ENCODE measurements around the gene CDK9. TPM values are rescaled to one million over a fixed set of nuclear protein-coding genes. Genes with fewer than 3 reads are reported as not detected.

Gene CDK9
- polyA plus RNA-seq, 1 donor (not counting 4 experiments of a cell fraction or from before 2014, with no cell fraction given) = 47.8 TPM

- peaks cover 10% of the 10 kb centered on the region for H3K4me1 ChIP-seq (ENCODE audit: control insufficient read depth, extremely low read depth, insufficient read depth, low read length)
- no peak overlapping the region for H3K9ac ChIP-seq (ENCODE audit: control insufficient read depth, extremely low read depth, insufficient read depth, low read length)
- dilution Hi-C loops (cut with MboI; ENCODE audit: extremely low pct_ligation_motif_present, low sequenced_read_pairs) = no loop called here
- no peaks in the 10 kb centered on the region for H4K20me1 ChIP-seq (ENCODE audit: control insufficient read depth, extremely low read depth, insufficient read depth, low read length)
- no peaks in the 10 kb centered on the region for H3K9me3 ChIP-seq (ENCODE audit: control insufficient read depth, low read depth, low read length)
- TF ChIP-seq CTCF (optimal IDR thresholded peaks at IDR 0.05 in 1 of 3, IDR thresholded peaks at IDR 0.05 in 1 of 3, conservative IDR thresholded peaks at IDR 0.05 in 1 of 3; ENCODE audit: extremely low read depth in 1 of 3, insufficient read depth in 2 of 3, low read length in 3 of 3) (no peak), EZH2 (IDR thresholded peaks at IDR 0.05; ENCODE audit: low read length) (no peak)
- no peak overlapping the region for H3K4me2 ChIP-seq (ENCODE audit: control insufficient read depth, extremely low read depth, insufficient read depth, low read depth, low read length)
- H3K27ac ChIP-seq (ENCODE audit: control insufficient read depth, insufficient read depth, low read length) = no peak overlapping the region
- no peaks in the 10 kb centered on the region for H3K36me3 ChIP-seq (ENCODE audit: control insufficient read depth in 2 of 2, extremely low read depth in 1 of 2, insufficient read depth in 2 of 2, low read length in 2 of 2)
- no peaks in the 10 kb centered on the region for H3K27me3 ChIP-seq (ENCODE audit: control insufficient read depth, extremely low read depth, insufficient read depth, low read length)
- no peak overlapping the region for H2AFZ ChIP-seq (ENCODE audit: control insufficient read depth, low read length)
- DNase-seq (ENCODE audit: low read depth, low spot score) (no peak), FAIRE-seq (no peak)
- no peak overlapping the region for H3K4me3 ChIP-seq (ENCODE audit: control insufficient read depth in 2 of 3, extremely low read depth in 1 of 3, insufficient read depth in 2 of 3, low read depth in 1 of 3, low read length in 3 of 3)
- H3K79me2 ChIP-seq (ENCODE audit: control insufficient read depth, insufficient read depth, low read length) = no peaks in the 10 kb centered on the region
- H3K9me1 ChIP-seq (ENCODE audit: control insufficient read depth, extremely low read depth, insufficient read depth, low read length) = no peaks in the 10 kb centered on the region
Measured at GRCh38 chr9:127773981-127774380, 11.9 kb upstream of the CDK9 start.

GRCh38 chr9:127776195-127776923, 9.5 kb upstream of the CDK9 start:
- H3K9me3 ChIP-seq (ENCODE audit: control insufficient read depth, low read depth, low read length) = no peaks in the 10 kb centered on the region
- peaks cover 3% of the 10 kb centered on the region for H3K4me1 ChIP-seq (ENCODE audit: control insufficient read depth, extremely low read depth, insufficient read depth, low read length)
- no peak overlapping the region for H3K9ac ChIP-seq (ENCODE audit: control insufficient read depth, extremely low read depth, insufficient read depth, low read length)
- H4K20me1 ChIP-seq (ENCODE audit: control insufficient read depth, extremely low read depth, insufficient read depth, low read length) = no peaks in the 10 kb centered on the region
- no peak overlapping the region for H3K27ac ChIP-seq (ENCODE audit: control insufficient read depth, insufficient read depth, low read length)
- H2AFZ ChIP-seq (ENCODE audit: control insufficient read depth, low read length) = no peak overlapping the region
- DNase-seq (ENCODE audit: low read depth, low spot score) = no peak
- dilution Hi-C loops (cut with MboI; ENCODE audit: extremely low pct_ligation_motif_present, low sequenced_read_pairs) = no loop called here
- no peak overlapping the region for H3K4me2 ChIP-seq (ENCODE audit: control insufficient read depth, extremely low read depth, insufficient read depth, low read depth, low read length)
- H3K36me3 ChIP-seq (ENCODE audit: control insufficient read depth in 2 of 2, extremely low read depth in 1 of 2, insufficient read depth in 2 of 2, low read length in 2 of 2) = no peaks in the 10 kb centered on the region
- no peaks in the 10 kb centered on the region for H3K27me3 ChIP-seq (ENCODE audit: control insufficient read depth, extremely low read depth, insufficient read depth, low read length)
- FAIRE-seq = no peak
- no peak overlapping the region for H3K4me3 ChIP-seq (ENCODE audit: control insufficient read depth in 2 of 3, extremely low read depth in 1 of 3, insufficient read depth in 2 of 3, low read depth in 1 of 3, low read length in 3 of 3)
- no peaks in the 10 kb centered on the region for H3K79me2 ChIP-seq (ENCODE audit: control insufficient read depth, insufficient read depth, low read length)
- no peak for TF ChIP-seq CTCF (optimal IDR thresholded peaks at IDR 0.05 in 1 of 3, IDR thresholded peaks at IDR 0.05 in 1 of 3, conservative IDR thresholded peaks at IDR 0.05 in 1 of 3; ENCODE audit: extremely low read depth in 1 of 3, insufficient read depth in 2 of 3, low read length in 3 of 3)
- TF ChIP-seq EZH2 (IDR thresholded peaks at IDR 0.05; ENCODE audit: low read length) = no peak
- no peaks in the 10 kb centered on the region for H3K9me1 ChIP-seq (ENCODE audit: control insufficient read depth, extremely low read depth, insufficient read depth, low read length)
